T47D (cell line): ENCODE measurements around the gene SMIM44.

Experiments
- DNase-seq, 2 experiments: peaks; one replicate each; pipeline versions ENCODE4 v3.0.0 to v3.0.0-alpha.2; 2011 to 2012; ENCODE audit warnings: low read depth in 1 of 2, low spot score in 1 of 2
- JUND ChIP-seq: IDR thresholded peaks from 2 replicates; pipeline ENCODE4 v1.6.1; 2012; ENCODE audit warnings: low read depth
- in situ Hi-C: cut with HindIII; loops from 2 replicates; pipeline ENCODE4 v1.10.0; 2016; ENCODE audit warnings: low sequenced_read_pairs, low pct_unique_long_range_greater_than_20kb

SMIM44 gene

GRCh38 chr19:3491396-3492119 lies 8.3 kb upstream of the SMIM44 start:
- no peak for DNase-seq
- TF ChIP-seq JUND: no peak
- in situ Hi-C loops: no loop called here

GRCh38 chr19:3482507-3483225 lies 575 bp downstream of the SMIM44 start:
- in situ Hi-C loops: no loop called here
- no peak for DNase-seq
- no peak for TF ChIP-seq JUND

- TF ChIP-seq JUND: no peak
- DNase-seq: no peak
- in situ Hi-C loops: no loop called here
Measured at GRCh38 chr19:3481241-3482090, 1.8 kb downstream of the SMIM44 start.

- in situ Hi-C loops: no loop called here
- no peak for TF ChIP-seq JUND
- no peak for DNase-seq
Measured at GRCh38 chr19:3480383-3481091, 2.7 kb downstream of the SMIM44 start, which contains the start of gene SMIM24. SMIM24 (minus strand) TSS chr19:3480525; CDS start chr19:3480463, 62 bp downstream.

GRCh38 chr19:3479834-3480215 lies 3.4 kb downstream of the SMIM44 start:
- no peak for TF ChIP-seq JUND
- in situ Hi-C loops: no loop called here
- DNase-seq: peak in 1 of 2 experiments; percentile 68

- in situ Hi-C loops: no loop called here
- DNase-seq: peak in 1 of 2 experiments; percentile 70
- no peak for TF ChIP-seq JUND
Measured at GRCh38 chr19:3479177-3479833, 3.9 kb downstream of the SMIM44 start.

GRCh38 chr19:3478409-3479176 lies 4.6 kb downstream of the SMIM44 start:
- DNase-seq: no peak
- no peak for TF ChIP-seq JUND
- in situ Hi-C loops: no loop called here

GRCh38 chr19:3477951-3478350 lies 5.3 kb downstream of the SMIM44 start:
- in situ Hi-C loops: no loop called here
- DNase-seq: no peak
- TF ChIP-seq JUND: no peak

GRCh38 chr19:3477506-3477905 lies 5.7 kb downstream of the SMIM44 start:
- no peak for DNase-seq
- in situ Hi-C loops: no loop called here

GRCh38 chr19:3476830-3477229 lies 6.4 kb downstream of the SMIM44 start:
- in situ Hi-C loops: no loop called here
- TF ChIP-seq JUND: no peak
- no peak for DNase-seq

More at GRCh38 chr19:3477506-3477905, 5.7 kb downstream of the SMIM44 start:
- TF ChIP-seq JUND: no peak

GRCh38 chr19:3475449-3475848 lies 7.8 kb downstream of the SMIM44 start:
- in situ Hi-C loops: no loop called here
- no peak for TF ChIP-seq JUND
- no peak for DNase-seq
